ENCODE results near the gene KPNA6.

- TF ChIP-seq CTCF (IDR thresholded peaks at IDR 0.05) (no peak), POLR2A (IDR thresholded peaks at IDR 0.05) (no peak)
Observed at GRCh38 chr1:32071758-32072621, 35.9 kb upstream of the KPNA6 start.
